K562 (cell line): ENCODE data around the gene CUX1. TPM values are rescaled to one million over a fixed set of nuclear protein-coding genes. Genes with fewer than 3 reads are reported as not detected.

Experiments
- ATF1 ChIP-seq, 2 experiments: fragments of 450-650 bp in 1 of 2; IDR thresholded peaks; 2 replicates each; pipeline ENCODE4 v1.6.1; 2016; ENCODE audit warnings: missing compliant biosample characterization in 1 of 2, missing genetic modification characterization in 1 of 2
- ATF3 ChIP-seq, 2 experiments: fragments of 450-650 bp in 1 of 2; sonication (generic) in 1 of 2; formaldehyde crosslinking in 1 of 2; IDR thresholded peaks in 1 of 2; conservative IDR thresholded peaks in 1 of 2; 2 replicates each; pipeline versions ENCODE4 v1.6.1 to v1.8.1; 2016 to 2023; ENCODE audit warnings: mild to moderate bottlenecking in 2 of 2, moderate library complexity in 2 of 2, inconsistent platforms in 1 of 2, missing genetic modification reagents in 1 of 2
- CBX5 ChIP-seq: IDR thresholded peaks from 2 replicates; pipeline ENCODE4 v1.6.1; 2014; ENCODE audit warnings: low read depth, borderline replicate concordance
- CCAR2 ChIP-seq: fragments of 200-400 bp; formaldehyde crosslinking; IDR thresholded peaks from 2 replicates; pipeline ENCODE4 v1.6.1; 2017; ENCODE audit warnings: mild to moderate bottlenecking, low read depth, low read length
- MBD2 ChIP-seq: sonication (generic); IDR thresholded peaks from 2 replicates; pipeline ENCODE4 v1.6.1; 2016; ENCODE audit warnings: low read depth, borderline replicate concordance
- MIER1 ChIP-seq: fragments of 450-650 bp; IDR thresholded peaks from 2 replicates; pipeline ENCODE4 v1.6.1; 2016; ENCODE audit warnings: antibody characterized with exemption, mild to moderate bottlenecking, low read depth
- MTF1 ChIP-seq: fragments of 250-450 bp; sonication (Bioruptor Pico); IDR thresholded peaks from 2 replicates; pipeline ENCODE4 v1.9.0; 2021; ENCODE audit warnings: moderate library complexity, mild to moderate bottlenecking, inconsistent platforms, borderline replicate concordance
- NFIC ChIP-seq: fragments of 450-650 bp; IDR thresholded peaks from 2 replicates; pipeline ENCODE4 v1.6.1; 2017; ENCODE audit warnings: mild to moderate bottlenecking, inconsistent platforms
- NFYB ChIP-seq: IDR thresholded peaks from 2 replicates; pipeline ENCODE4 v1.6.1; 2011; ENCODE audit warnings: mild to moderate bottlenecking, moderate library complexity; ENCODE audit not compliant: insufficient read length; ENCODE audit errors: extremely low read depth
- NONO ChIP-seq, 2 experiments: fragments of 200-400 bp in 1 of 2; fragments of 450-650 bp in 1 of 2; formaldehyde crosslinking in 1 of 2; IDR thresholded peaks; 2 replicates each; pipeline ENCODE4 v1.6.1; 2017; ENCODE audit warnings: low read depth in 2 of 2, mild to moderate bottlenecking in 2 of 2, moderate library complexity in 2 of 2, low read length in 1 of 2
- PCBP2 ChIP-seq: fragments of 200-400 bp; formaldehyde crosslinking; IDR thresholded peaks from 2 replicates; pipeline ENCODE4 v1.6.1; 2018; ENCODE audit warnings: low read length, low read depth, mild to moderate bottlenecking, moderate library complexity; ENCODE audit not compliant: poor library complexity, severe bottlenecking
- RBM15 ChIP-seq: fragments of 200-400 bp; formaldehyde crosslinking; IDR thresholded peaks from 2 replicates; pipeline ENCODE4 v1.6.1; 2018; ENCODE audit warnings: mild to moderate bottlenecking, low read length, moderate library complexity; ENCODE audit not compliant: insufficient read depth
- SP2 ChIP-seq: IDR thresholded peaks from 2 replicates; pipeline ENCODE4 v1.6.1; 2011; ENCODE audit warnings: mild to moderate bottlenecking, low read depth, low read length, moderate library complexity; ENCODE audit not compliant: poor library complexity, severe bottlenecking; ENCODE audit errors: extremely low read depth
- TAL1 ChIP-seq: fragments of 450-650 bp; IDR thresholded peaks from 2 replicates; pipeline ENCODE4 v1.6.1; 2016; ENCODE audit warnings: mild to moderate bottlenecking
- ZEB2 ChIP-seq: fragments of 450-650 bp; IDR thresholded peaks from 2 replicates; pipeline ENCODE4 v1.6.1; 2016
- ZNF121 ChIP-seq: sonication (generic); formaldehyde crosslinking; conservative IDR thresholded peaks from 2 replicates; pipeline ENCODE4 v1.8.0; 2022; ENCODE audit warnings: missing genetic modification reagents
- ZNF146 ChIP-seq: IDR thresholded peaks from one replicate; pipeline ENCODE4 v1.6.1; 2018; ENCODE audit warnings: missing compliant biosample characterization; ENCODE audit not compliant: unreplicated experiment
- ZNF316 ChIP-seq: fragments of 450-650 bp; IDR thresholded peaks from 2 replicates; pipeline ENCODE4 v1.6.1; 2016
- polyA plus RNA-seq, 8 experiments: library from polyadenylated mRNA; depleted of rRNA in 4 of 8; stranded (reverse) in 5 of 8; unstranded in 3 of 8; fragments of >200 nt; fragmentation: Nextera tagmentation in 2 of 8; fragmentation: Illumina TruSeq in 1 of 8; extraction: Ambion mirVana in 2 of 8; extraction: Trizol in 1 of 8; gene quantifications; 2 replicates each; pipeline versions ENCODE4 v1.2.1 to v1.2.3, GENCODE V29; 2011 to 2014; ENCODE audit warnings: inconsistent platforms in 1 of 8, missing spikeins in 1 of 8
- total RNA-seq, 7 experiments: library from RNA; depleted of rRNA in 6 of 7; stranded (reverse); fragments of >200 nt in 6 of 7; fragmentation: Illumina TruSeq in 2 of 7; extraction: Trizol in 2 of 7; gene quantifications; 2 replicates each; pipeline versions ENCODE4 v1.2.1 to v1.2.3, GENCODE V29; 2011 to 2021; ENCODE audit warnings: low replicate concordance in 1 of 7
- TF ChIP-seq, protein P1 (sequence below): fragments of 450-650 bp; formaldehyde crosslinking; IDR thresholded peaks from 2 replicates; pipeline ENCODE4 v1.4.0; 2020; ENCODE audit warnings: mild to moderate bottlenecking, moderate library complexity
- TF ChIP-seq, protein P2 (sequence below): fragments of 250-450 bp; sonication (Bioruptor Pico); IDR thresholded peaks from 2 replicates; pipeline ENCODE4 v1.8.0; 2022; ENCODE audit warnings: inconsistent platforms
- TF ChIP-seq, protein P3 (sequence below): sonication (generic); formaldehyde crosslinking; IDR thresholded peaks from 2 replicates; pipeline ENCODE4 v1.9.0; 2022; ENCODE audit warnings: mild to moderate bottlenecking, missing genetic modification reagents
- TF ChIP-seq, protein P4 (sequence below): sonication (generic); formaldehyde crosslinking; IDR thresholded peaks from 2 replicates; pipeline ENCODE4 v1.8.1; 2023; ENCODE audit warnings: mild to moderate bottlenecking, missing genetic modification reagents

The CUX1 gene
- total and polyA plus RNA-seq, 9 of the 15 experiments (the other 6 are each of a cell fraction or from before 2014, with no cell fraction given), result 3.6 to 55.3 (median 25.2) TPM

DNA sequence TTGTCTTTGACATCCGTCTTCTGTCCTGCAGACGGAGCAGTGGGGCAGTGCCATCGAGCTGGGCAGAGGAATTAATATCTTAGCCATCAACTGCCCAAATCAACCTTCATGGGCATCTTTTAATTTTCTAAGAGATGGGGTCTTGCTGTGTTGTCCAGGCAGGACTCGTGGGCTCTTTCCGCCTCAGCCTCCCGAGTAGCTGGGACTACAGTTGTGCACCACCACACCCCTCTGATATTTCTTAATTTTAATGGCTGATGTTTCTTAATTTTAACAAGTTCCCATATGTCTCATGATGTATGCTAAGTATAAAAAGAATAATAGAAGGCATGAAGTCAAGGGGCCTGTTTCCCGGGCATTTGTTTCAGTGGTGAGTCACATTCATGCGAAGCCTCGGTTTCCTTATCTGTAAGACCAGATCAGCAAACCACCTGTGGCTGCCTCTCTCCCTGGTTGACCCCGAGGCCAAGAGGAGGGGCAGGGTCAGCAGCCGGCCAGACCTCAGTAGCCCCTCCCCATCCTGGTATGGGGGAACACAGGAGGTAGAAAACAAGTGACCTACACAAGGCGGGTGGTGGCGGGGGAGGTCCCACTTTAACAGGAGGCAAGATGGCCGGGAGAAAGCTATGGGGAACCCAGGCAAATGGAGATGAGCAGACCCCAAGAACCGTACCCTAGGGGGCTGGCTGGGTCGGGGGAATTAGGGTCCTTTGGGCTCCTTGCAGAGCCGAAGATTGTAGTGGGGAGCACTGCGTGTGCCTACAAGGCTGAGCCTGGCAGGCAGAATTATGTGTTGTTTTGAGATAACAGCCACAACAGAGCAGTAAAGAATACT is 85.5 kb downstream of the CUX1 start (continued):
- TF ChIP-seq NFIC (peak; percentile 69), MTF1 (CRISPR knock-in tag) (no peak), ATF1 (CRISPR knock-in tag; IDR thresholded peaks at IDR 0.05) (no peak), ATF1 (tag; IDR thresholded peaks at IDR 0.05) (peak; percentile 60), MIER1 (no peak), CCAR2 (no peak), PCBP2 (no peak), MBD2 (peak; percentile 66), SP2 (no peak), ZNF316 (no peak), ATF3 (IDR thresholded peaks at IDR 0.05) (peak; percentile 93), ATF3 (CRISPR knock-in tag; conservative IDR thresholded peaks at IDR 0.05) (0 out of 2 replicates have a peak, but pooled peaks have one; percentile 50), RBM15 (no peak), NONO (IDR thresholded peaks at IDR 0.05; ENCODE audit: low read depth in 2 of 2, low read length in 1 of 2) (no peak; a peak in 1 of 4 replicates), NFYB (no peak), CBX5 (no peak), ZNF121 (CRISPR knock-in tag) (peak; percentile 100), ZEB2 (peak; percentile 92), ZNF146 (CRISPR knock-in tag) (no peak), TAL1 (peak; percentile 79)
- TF ChIP-seq, protein P1, sequence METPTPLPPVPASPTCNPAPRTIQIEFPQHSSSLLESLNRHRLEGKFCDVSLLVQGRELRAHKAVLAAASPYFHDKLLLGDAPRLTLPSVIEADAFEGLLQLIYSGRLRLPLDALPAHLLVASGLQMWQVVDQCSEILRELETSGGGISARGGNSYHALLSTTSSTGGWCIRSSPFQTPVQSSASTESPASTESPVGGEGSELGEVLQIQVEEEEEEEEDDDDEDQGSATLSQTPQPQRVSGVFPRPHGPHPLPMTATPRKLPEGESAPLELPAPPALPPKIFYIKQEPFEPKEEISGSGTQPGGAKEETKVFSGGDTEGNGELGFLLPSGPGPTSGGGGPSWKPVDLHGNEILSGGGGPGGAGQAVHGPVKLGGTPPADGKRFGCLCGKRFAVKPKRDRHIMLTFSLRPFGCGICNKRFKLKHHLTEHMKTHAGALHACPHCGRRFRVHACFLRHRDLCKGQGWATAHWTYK (CRISPR knock-in tag), result no peak
- TF ChIP-seq, protein P2, sequence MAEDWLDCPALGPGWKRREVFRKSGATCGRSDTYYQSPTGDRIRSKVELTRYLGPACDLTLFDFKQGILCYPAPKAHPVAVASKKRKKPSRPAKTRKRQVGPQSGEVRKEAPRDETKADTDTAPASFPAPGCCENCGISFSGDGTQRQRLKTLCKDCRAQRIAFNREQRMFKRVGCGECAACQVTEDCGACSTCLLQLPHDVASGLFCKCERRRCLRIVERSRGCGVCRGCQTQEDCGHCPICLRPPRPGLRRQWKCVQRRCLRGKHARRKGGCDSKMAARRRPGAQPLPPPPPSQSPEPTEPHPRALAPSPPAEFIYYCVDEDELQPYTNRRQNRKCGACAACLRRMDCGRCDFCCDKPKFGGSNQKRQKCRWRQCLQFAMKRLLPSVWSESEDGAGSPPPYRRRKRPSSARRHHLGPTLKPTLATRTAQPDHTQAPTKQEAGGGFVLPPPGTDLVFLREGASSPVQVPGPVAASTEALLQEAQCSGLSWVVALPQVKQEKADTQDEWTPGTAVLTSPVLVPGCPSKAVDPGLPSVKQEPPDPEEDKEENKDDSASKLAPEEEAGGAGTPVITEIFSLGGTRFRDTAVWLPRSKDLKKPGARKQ (CRISPR knock-in tag), result no peak
- TF ChIP-seq, protein P3, sequence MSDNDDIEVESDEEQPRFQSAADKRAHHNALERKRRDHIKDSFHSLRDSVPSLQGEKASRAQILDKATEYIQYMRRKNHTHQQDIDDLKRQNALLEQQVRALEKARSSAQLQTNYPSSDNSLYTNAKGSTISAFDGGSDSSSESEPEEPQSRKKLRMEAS (CRISPR knock-in tag), result no peak
- TF ChIP-seq, protein P4, sequence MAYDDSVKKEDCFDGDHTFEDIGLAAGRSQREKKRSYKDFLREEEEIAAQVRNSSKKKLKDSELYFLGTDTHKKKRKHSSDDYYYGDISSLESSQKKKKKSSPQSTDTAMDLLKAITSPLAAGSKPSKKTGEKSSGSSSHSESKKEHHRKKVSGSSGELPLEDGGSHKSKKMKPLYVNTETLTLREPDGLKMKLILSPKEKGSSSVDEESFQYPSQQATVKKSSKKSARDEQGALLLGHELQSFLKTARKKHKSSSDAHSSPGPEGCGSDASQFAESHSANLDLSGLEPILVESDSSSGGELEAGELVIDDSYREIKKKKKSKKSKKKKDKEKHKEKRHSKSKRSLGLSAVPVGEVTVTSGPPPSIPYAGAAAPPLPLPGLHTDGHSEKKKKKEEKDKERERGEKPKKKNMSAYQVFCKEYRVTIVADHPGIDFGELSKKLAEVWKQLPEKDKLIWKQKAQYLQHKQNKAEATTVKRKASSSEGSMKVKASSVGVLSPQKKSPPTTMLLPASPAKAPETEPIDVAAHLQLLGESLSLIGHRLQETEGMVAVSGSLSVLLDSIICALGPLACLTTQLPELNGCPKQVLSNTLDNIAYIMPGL (CRISPR knock-in tag), result no peak
